ENCODE results near the gene SEPTIN6.

The SEPTIN6 gene

GRCh38 chrX:119698845-119699244, 5.9 kb upstream of the SEPTIN6 start:
- TF ChIP-seq CTCF (conservative IDR thresholded peaks at IDR 0.05; ENCODE audit: low read depth, low read length) = peak; percentile 65
- no peak overlapping the region for H3K4me3 ChIP-seq (ENCODE audit: low read length)
- no peak for DNase-seq (ENCODE audit: low read depth)

GRCh38 chrX:119696251-119696890, 3.4 kb upstream of the SEPTIN6 start:
- no peak overlapping the region for H3K4me3 ChIP-seq (ENCODE audit: low read length)
- TF ChIP-seq CTCF (conservative IDR thresholded peaks at IDR 0.05; ENCODE audit: low read depth, low read length) = no peak
- no peak for DNase-seq (ENCODE audit: low read depth)

GRCh38 chrX:119695535-119696050, 2.6 kb upstream of the SEPTIN6 start:
- TF ChIP-seq CTCF (conservative IDR thresholded peaks at IDR 0.05; ENCODE audit: low read depth, low read length) = no peak
- no peak overlapping the region for H3K4me3 ChIP-seq (ENCODE audit: low read length)
- DNase-seq (ENCODE audit: low read depth) = no peak

GRCh38 chrX:119694601-119695534, 1.9 kb upstream of the SEPTIN6 start:
- H3K4me3 ChIP-seq (ENCODE audit: low read length) = no peak overlapping the region
- TF ChIP-seq CTCF (conservative IDR thresholded peaks at IDR 0.05; ENCODE audit: low read depth, low read length) = peak; percentile 3
- DNase-seq (ENCODE audit: low read depth) = no peak

- H3K4me3 ChIP-seq (ENCODE audit: low read length) = peak overlapping the region; percentile 59
- no peak for TF ChIP-seq CTCF (conservative IDR thresholded peaks at IDR 0.05; ENCODE audit: low read depth, low read length)
- DNase-seq (ENCODE audit: low read depth) = no peak
These were observed 1.1 kb upstream of the SEPTIN6 start for GRCh38 chrX:119693996-119694451.

- no peak for TF ChIP-seq CTCF (conservative IDR thresholded peaks at IDR 0.05; ENCODE audit: low read depth, low read length)
- no peak for DNase-seq (ENCODE audit: low read depth)
- H3K4me3 ChIP-seq (ENCODE audit: low read length) = peak overlapping the region; percentile 59
These were observed 553 bp downstream of the SEPTIN6 start for GRCh38 chrX:119692191-119693039.
